K562 (cell line): ENCODE data around the gene MSRB3. TPM values are rescaled to one million over a fixed set of nuclear protein-coding genes. Genes with fewer than 3 reads are reported as not detected.
A peak's percentile ranks its signal among the peaks of the same experiment; 100 is the strongest.

Source experiments
- RAD21 ChIP-seq, 2 experiments: fragments of 250-450 bp in 1 of 2; fragments of 450-650 bp in 1 of 2; sonication (Bioruptor Pico) in 1 of 2; formaldehyde crosslinking in 1 of 2; IDR thresholded peaks in 1 of 2; conservative IDR thresholded peaks in 1 of 2; 2 replicates each; pipeline versions ENCODE4 v1.4.0 to v1.8.0; 2020 to 2022; ENCODE audit warnings: mild to moderate bottlenecking in 2 of 2, moderate library complexity in 1 of 2
- REST ChIP-seq, 2 experiments: fragments of 450-650 bp; formaldehyde crosslinking in 1 of 2; IDR thresholded peaks; 2 replicates each; pipeline versions ENCODE4 v1.4.0 to v1.6.1; 2014 to 2020; ENCODE audit warnings: mild to moderate bottlenecking in 2 of 2, borderline replicate concordance in 1 of 2, low read depth in 1 of 2
- ZNF780A ChIP-seq: fragments of 250-450 bp; sonication (Bioruptor Pico); IDR thresholded peaks from 2 replicates; pipeline ENCODE4 v1.5.0; 2021; ENCODE audit warnings: mild to moderate bottlenecking
- polyA plus RNA-seq, 8 experiments: library from polyadenylated mRNA; depleted of rRNA in 4 of 8; stranded (reverse) in 5 of 8; unstranded in 3 of 8; fragments of >200 nt; fragmentation: Nextera tagmentation in 2 of 8; fragmentation: Illumina TruSeq in 1 of 8; extraction: Ambion mirVana in 2 of 8; extraction: Trizol in 1 of 8; gene quantifications; 2 replicates each; pipeline versions ENCODE4 v1.2.1 to v1.2.3, GENCODE V29; 2011 to 2014; ENCODE audit warnings: inconsistent platforms in 1 of 8, missing spikeins in 1 of 8
- total RNA-seq, 7 experiments: library from RNA; depleted of rRNA in 6 of 7; stranded (reverse); fragments of >200 nt in 6 of 7; fragmentation: Illumina TruSeq in 2 of 7; extraction: Trizol in 2 of 7; gene quantifications; 2 replicates each; pipeline versions ENCODE4 v1.2.1 to v1.2.3, GENCODE V29; 2011 to 2021; ENCODE audit warnings: low replicate concordance in 1 of 7

Gene MSRB3
- total and polyA plus RNA-seq, 9 of the 15 experiments (the other 6 are each of a cell fraction or from before 2014, with no cell fraction given), result 0.04 TPM; not detected in 8

GRCh38 chr12:65232476-65233077, 45.9 kb upstream of the MSRB3 start (continued):
- TF ChIP-seq REST (IDR thresholded peaks at IDR 0.05; ENCODE audit: borderline replicate concordance) (peak; percentile 11; the same call in 1 of the 2 replicates), REST (CRISPR knock-in tag; IDR thresholded peaks at IDR 0.05; ENCODE audit: low read depth) (no peak), ZNF780A (no peak), RAD21 (CRISPR knock-in tag; conservative IDR thresholded peaks at IDR 0.05 in 1 of 2, IDR thresholded peaks at IDR 0.05 in 1 of 2) (peak; percentile 59 to 60)
